ENCODE data around the gene SMAD7.

SMAD7 gene

DNA sequence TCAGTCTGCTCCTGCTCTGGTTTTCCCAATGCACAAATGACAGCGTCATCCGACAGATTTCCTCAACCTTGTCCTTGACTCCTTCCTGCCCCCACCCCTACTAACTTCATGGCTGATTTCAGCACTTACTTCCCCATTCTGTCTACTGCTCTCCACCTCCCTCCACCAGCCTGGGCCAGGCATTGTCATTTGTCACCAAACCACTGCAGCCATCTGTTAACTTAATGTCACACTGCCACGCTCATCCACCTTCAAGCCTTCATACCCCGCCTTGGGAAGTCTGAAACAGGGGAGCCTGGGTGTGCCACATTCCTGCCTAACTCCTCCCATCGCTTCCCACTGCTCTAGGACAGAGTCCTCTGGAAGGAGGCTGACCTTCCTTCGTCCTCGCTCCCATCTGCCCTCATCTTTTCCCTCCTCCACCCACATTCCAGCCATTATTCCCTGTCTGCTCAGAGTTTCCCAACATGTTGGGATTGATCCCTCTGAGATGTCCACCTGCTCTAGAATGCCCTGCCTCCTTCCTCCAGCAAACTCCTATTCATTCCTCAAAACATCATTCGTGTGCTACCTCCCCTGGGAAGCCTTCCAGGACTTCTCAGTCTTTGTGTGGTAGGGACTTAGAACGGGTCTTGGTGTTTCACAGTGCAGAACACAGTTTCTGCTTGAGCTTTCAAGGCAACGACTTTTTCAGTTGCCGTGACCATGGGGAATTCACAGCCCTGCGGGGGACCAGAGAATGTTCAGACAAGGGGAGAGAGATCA is 42.2 kb upstream of the SMAD7 start:
- no peaks in the 10 kb centered on the region for H3K27me3 ChIP-seq (ENCODE audit: control insufficient read depth, insufficient read depth, low read length)
- no peak overlapping the region for H3K9ac ChIP-seq (ENCODE audit: low read length)
- H3K4me1 ChIP-seq (ENCODE audit: control insufficient read depth, low read depth, low read length), result peaks cover 10% of the 10 kb centered on the region
- H3K9me3 ChIP-seq (ENCODE audit: control insufficient read depth, low read depth, low read length), result no peaks in the 10 kb centered on the region
- no peaks in the 10 kb centered on the region for H3K36me3 ChIP-seq (ENCODE audit: control insufficient read depth, low read depth, low read length)
- no peak overlapping the region for H3K27ac ChIP-seq (ENCODE audit: low read length)
- no peak overlapping the region for H3K4me3 ChIP-seq (ENCODE audit: low read length)

DNA sequence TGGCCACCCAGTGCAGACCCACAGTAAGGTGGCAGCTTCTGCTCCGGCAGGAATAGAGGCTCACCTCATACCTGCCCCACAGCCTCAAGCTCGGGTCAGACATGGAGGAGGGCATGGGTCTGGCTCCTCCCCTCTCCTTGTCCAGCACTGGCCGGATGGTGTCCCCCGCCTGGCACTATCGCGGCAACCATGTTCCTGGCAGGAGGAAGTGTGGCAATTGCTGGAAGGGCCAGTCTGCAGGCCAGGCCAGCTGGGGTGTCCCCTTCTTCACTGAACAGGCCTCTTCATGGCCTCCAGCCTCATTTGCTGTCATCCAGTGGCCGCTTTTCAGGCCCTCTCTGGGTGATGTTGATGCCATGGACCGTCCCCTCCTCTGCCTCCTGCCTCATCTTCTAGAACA is 41.4 kb upstream of the SMAD7 start:
- peaks cover 2% of the 10 kb centered on the region for H3K4me1 ChIP-seq (ENCODE audit: control insufficient read depth, low read depth, low read length)
- no peaks in the 10 kb centered on the region for H3K9me3 ChIP-seq (ENCODE audit: control insufficient read depth, low read depth, low read length)
- H3K4me3 ChIP-seq (ENCODE audit: low read length), result no peak overlapping the region
- H3K27me3 ChIP-seq (ENCODE audit: control insufficient read depth, insufficient read depth, low read length), result no peaks in the 10 kb centered on the region
- H3K36me3 ChIP-seq (ENCODE audit: control insufficient read depth, low read depth, low read length), result no peaks in the 10 kb centered on the region
- H3K27ac ChIP-seq (ENCODE audit: low read length), result no peak overlapping the region
- H3K9ac ChIP-seq (ENCODE audit: low read length), result no peak overlapping the region

DNA sequence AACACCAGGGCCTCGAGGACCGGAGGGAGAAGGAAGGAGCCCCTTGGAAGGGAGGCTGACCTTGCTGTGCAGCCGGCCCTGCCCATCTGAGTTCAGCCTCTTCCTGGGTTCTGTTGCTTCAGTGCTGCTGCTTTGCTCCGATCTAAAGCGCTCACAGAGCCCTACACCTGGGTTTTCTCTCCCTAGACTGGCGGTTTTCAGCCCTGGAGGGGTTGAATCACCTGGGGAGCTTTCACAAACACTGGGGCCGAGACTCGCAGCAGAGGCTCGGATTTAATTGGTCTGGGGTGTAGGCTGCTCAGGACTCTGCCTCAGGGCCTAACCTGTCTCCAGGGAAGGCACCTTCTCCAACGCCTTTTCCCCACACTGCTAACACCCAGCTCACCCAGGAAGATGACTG is 40.9 kb upstream of the SMAD7 start:
- Histone ChIP-seq H3K27me3 (ENCODE audit: control insufficient read depth, insufficient read depth, low read length) (no peaks in the 10 kb centered on the region), H3K4me1 (ENCODE audit: control insufficient read depth, low read depth, low read length) (peaks cover 4% of the 10 kb centered on the region), H3K4me3 (ENCODE audit: low read length) (no peak overlapping the region), H3K9ac (ENCODE audit: low read length) (no peak overlapping the region), H3K27ac (ENCODE audit: low read length) (no peak overlapping the region), H3K36me3 (ENCODE audit: control insufficient read depth, low read depth, low read length) (no peaks in the 10 kb centered on the region), H3K9me3 (ENCODE audit: control insufficient read depth, low read depth, low read length) (no peaks in the 10 kb centered on the region)

GRCh38 chr18:48991319-48991660 is 40.5 kb upstream of the SMAD7 start:
- Histone ChIP-seq H3K36me3 (ENCODE audit: control insufficient read depth, low read depth, low read length) (no peaks in the 10 kb centered on the region), H3K4me1 (ENCODE audit: control insufficient read depth, low read depth, low read length) (peaks cover 5% of the 10 kb centered on the region), H3K4me3 (ENCODE audit: low read length) (no peak overlapping the region), H3K9me3 (ENCODE audit: control insufficient read depth, low read depth, low read length) (no peaks in the 10 kb centered on the region), H3K27me3 (ENCODE audit: control insufficient read depth, insufficient read depth, low read length) (no peaks in the 10 kb centered on the region), H3K27ac (ENCODE audit: low read length) (no peak overlapping the region), H3K9ac (ENCODE audit: low read length) (no peak overlapping the region)

DNA sequence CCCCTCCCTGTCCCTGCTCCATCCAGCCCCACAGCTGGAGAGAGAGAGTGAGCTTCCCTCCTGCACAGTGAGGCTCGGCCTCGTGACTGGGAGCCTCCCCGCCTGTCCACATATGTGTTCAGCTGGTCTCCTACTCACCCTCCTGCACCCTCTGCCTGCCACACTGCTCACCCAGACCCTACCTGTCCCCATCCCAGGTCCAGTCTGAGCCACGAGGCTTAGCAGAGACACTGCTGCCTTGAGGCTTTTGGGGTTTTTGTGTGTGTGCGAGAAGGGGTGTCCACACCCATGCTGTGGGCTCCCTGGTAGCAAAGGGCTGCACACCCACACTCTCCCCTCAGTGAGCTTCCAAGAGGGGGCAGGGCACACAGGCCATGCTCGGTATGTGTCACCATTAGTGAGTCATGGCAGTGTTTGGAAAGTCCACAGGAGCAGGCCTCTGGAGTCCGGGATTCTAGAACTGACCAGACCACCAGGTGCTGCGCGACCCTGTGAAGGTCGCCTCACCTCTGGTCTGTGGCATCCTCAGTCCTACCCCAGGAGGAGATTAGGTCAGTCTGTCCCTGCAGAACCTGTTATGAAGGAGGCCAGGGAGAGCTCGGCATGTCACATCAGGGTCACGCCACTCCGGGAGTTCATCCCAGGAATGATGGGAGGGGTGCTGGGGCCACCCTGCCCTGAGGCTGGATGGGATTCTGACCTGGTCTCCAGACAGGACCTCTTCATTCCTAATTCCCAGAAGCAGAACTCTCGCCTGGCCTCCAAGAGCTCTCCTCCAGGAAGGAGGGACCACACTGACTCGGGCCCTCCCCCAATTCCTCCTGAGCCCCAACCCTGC is 39.9 kb upstream of the SMAD7 start:
- H3K27ac ChIP-seq (ENCODE audit: low read length), result no peak overlapping the region
- H3K36me3 ChIP-seq (ENCODE audit: control insufficient read depth, low read depth, low read length), result no peaks in the 10 kb centered on the region
- no peak overlapping the region for H3K4me3 ChIP-seq (ENCODE audit: low read length)
- H3K27me3 ChIP-seq (ENCODE audit: control insufficient read depth, insufficient read depth, low read length), result no peaks in the 10 kb centered on the region
- H3K4me1 ChIP-seq (ENCODE audit: control insufficient read depth, low read depth, low read length), result peaks cover 5% of the 10 kb centered on the region
- H3K9ac ChIP-seq (ENCODE audit: low read length), result no peak overlapping the region
- H3K9me3 ChIP-seq (ENCODE audit: control insufficient read depth, low read depth, low read length), result no peaks in the 10 kb centered on the region

- no peak overlapping the region for H3K27ac ChIP-seq (ENCODE audit: low read length)
- no peaks in the 10 kb centered on the region for H3K27me3 ChIP-seq (ENCODE audit: control insufficient read depth, insufficient read depth, low read length)
- H3K4me1 ChIP-seq (ENCODE audit: control insufficient read depth, low read depth, low read length), result peaks cover 5% of the 10 kb centered on the region
- H3K9me3 ChIP-seq (ENCODE audit: control insufficient read depth, low read depth, low read length), result no peaks in the 10 kb centered on the region
- no peak overlapping the region for H3K4me3 ChIP-seq (ENCODE audit: low read length)
- no peak overlapping the region for H3K9ac ChIP-seq (ENCODE audit: low read length)
- no peaks in the 10 kb centered on the region for H3K36me3 ChIP-seq (ENCODE audit: control insufficient read depth, low read depth, low read length)
Observed at GRCh38 chr18:48989304-48990303, 38.8 kb upstream of the SMAD7 start.

- Histone ChIP-seq H3K4me1 (ENCODE audit: control insufficient read depth, low read depth, low read length) (peaks cover 5% of the 10 kb centered on the region), H3K4me3 (ENCODE audit: low read length) (no peak overlapping the region), H3K27ac (ENCODE audit: low read length) (no peak overlapping the region), H3K9me3 (ENCODE audit: control insufficient read depth, low read depth, low read length) (no peaks in the 10 kb centered on the region), H3K36me3 (ENCODE audit: control insufficient read depth, low read depth, low read length) (no peaks in the 10 kb centered on the region), H3K9ac (ENCODE audit: low read length) (no peak overlapping the region), H3K27me3 (ENCODE audit: control insufficient read depth, insufficient read depth, low read length) (no peaks in the 10 kb centered on the region)
Observed at GRCh38 chr18:48988508-48989303, 37.9 kb upstream of the SMAD7 start.

GRCh38 chr18:48987821-48988220 is 37.1 kb upstream of the SMAD7 start:
- no peaks in the 10 kb centered on the region for H3K36me3 ChIP-seq (ENCODE audit: control insufficient read depth, low read depth, low read length)
- no peak overlapping the region for H3K27ac ChIP-seq (ENCODE audit: low read length)

DNA sequence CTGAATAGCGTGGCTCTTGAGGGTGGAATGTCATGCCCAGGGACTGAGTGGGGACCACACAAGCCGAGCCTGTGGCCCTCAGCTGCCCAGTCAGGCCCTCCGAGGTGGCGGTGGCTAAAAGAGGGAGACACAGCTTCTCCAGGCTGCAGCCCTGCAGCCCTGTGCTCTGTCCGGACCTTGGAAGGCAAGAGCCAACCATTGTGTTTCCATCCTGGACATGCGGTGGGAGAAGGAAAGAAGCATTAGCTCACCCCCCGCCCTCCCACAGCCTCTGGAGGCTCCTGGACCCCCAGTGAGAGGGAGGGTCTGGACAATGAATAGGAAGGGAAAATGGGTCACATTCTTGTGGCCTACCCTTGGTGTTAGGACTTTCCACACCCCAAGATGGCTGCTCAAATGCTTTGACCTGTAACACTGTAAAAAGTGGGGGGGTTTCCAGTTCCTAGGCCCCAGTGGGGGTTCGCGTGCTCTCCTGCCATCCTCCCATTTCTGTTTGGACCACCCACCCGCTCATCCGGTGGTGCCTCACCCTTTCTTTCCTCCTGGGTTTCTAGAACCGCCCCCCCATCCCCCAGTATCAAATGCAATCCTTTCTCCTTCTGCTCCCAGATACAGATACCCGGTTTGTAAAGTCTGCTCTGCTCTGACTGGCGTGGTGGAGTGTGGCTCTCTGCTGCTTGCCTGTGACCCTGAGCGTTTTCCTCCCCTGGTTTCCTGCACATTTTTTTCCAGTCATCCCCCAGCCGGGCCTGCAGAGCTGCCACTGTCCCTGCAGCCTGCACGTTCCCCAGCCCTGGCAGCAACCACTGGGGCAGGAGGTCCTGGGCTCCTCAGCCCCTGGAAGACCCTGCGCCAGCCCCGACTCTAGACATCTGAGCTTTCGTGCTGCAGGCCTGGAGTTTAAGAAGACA is 36.3 kb upstream of the SMAD7 start:
- H3K4me3 ChIP-seq (ENCODE audit: low read length), result no peak overlapping the region
- no peaks in the 10 kb centered on the region for H3K27me3 ChIP-seq (ENCODE audit: control insufficient read depth, insufficient read depth, low read length)
- no peak overlapping the region for H3K27ac ChIP-seq (ENCODE audit: low read length)
- H3K9ac ChIP-seq (ENCODE audit: low read length), result no peak overlapping the region
- H3K9me3 ChIP-seq (ENCODE audit: control insufficient read depth, low read depth, low read length), result no peaks in the 10 kb centered on the region
- peaks cover 13% of the 10 kb centered on the region for H3K4me1 ChIP-seq (ENCODE audit: control insufficient read depth, low read depth, low read length)
- H3K36me3 ChIP-seq (ENCODE audit: control insufficient read depth, low read depth, low read length), result no peaks in the 10 kb centered on the region

More at GRCh38 chr18:48987821-48988220, 37.1 kb upstream of the SMAD7 start:
- no peaks in the 10 kb centered on the region for H3K27me3 ChIP-seq (ENCODE audit: control insufficient read depth, insufficient read depth, low read length)
- H3K9me3 ChIP-seq (ENCODE audit: control insufficient read depth, low read depth, low read length), result no peaks in the 10 kb centered on the region
- no peak overlapping the region for H3K4me3 ChIP-seq (ENCODE audit: low read length)
- no peak overlapping the region for H3K9ac ChIP-seq (ENCODE audit: low read length)
- H3K4me1 ChIP-seq (ENCODE audit: control insufficient read depth, low read depth, low read length), result peaks cover 7% of the 10 kb centered on the region

- H3K27me3 ChIP-seq (ENCODE audit: control insufficient read depth, insufficient read depth, low read length), result no peaks in the 10 kb centered on the region
- H3K4me1 ChIP-seq (ENCODE audit: control insufficient read depth, low read depth, low read length), result peaks cover 13% of the 10 kb centered on the region
- no peak overlapping the region for H3K27ac ChIP-seq (ENCODE audit: low read length)
- no peaks in the 10 kb centered on the region for H3K9me3 ChIP-seq (ENCODE audit: control insufficient read depth, low read depth, low read length)
- H3K9ac ChIP-seq (ENCODE audit: low read length), result no peak overlapping the region
- H3K36me3 ChIP-seq (ENCODE audit: control insufficient read depth, low read depth, low read length), result no peaks in the 10 kb centered on the region
- no peak overlapping the region for H3K4me3 ChIP-seq (ENCODE audit: low read length)
Observed at GRCh38 chr18:48985161-48985560, 34.4 kb upstream of the SMAD7 start.

All from iPS-18a (cell line).